NCI-H748 treated with DMSO at 0.1 percent for 48 hours (cell line): ENCODE measurements around the gene NOTCH2.
"Not testable (repeated sequence)": the region's sequence is repeated elsewhere in the genome, so short reads cannot be mapped to it uniquely, and the experiment has no call there.

Experiments used
- DNase-seq: peaks from one replicate; lab custom pipeline; 2025; lab: John Stamatoyannopoulos, UW

NOTCH2 gene

GRCh38 chr1:120069067-120069919 is at the start of gene NOTCH2:
Gene NOTCH2, minus strand, starts transcription at chr1:120069662. Its CDS starts 256 bp downstream, at chr1:120069406.
- not testable (repeated sequence) for DNase-seq

GRCh38 chr1:120117371-120118177 is 48.1 kb upstream of the NOTCH2 start:
- not testable (repeated sequence) for DNase-seq

GRCh38 chr1:120116094-120116493 is 46.6 kb upstream of the NOTCH2 start:
- not testable (repeated sequence) for DNase-seq

GRCh38 chr1:120113134-120113533 is 43.7 kb upstream of the NOTCH2 start:
- DNase-seq, result not testable (repeated sequence)

- not testable (repeated sequence) for DNase-seq
Measured at GRCh38 chr1:120112212-120112611, 42.8 kb upstream of the NOTCH2 start.

GRCh38 chr1:120111771-120112170 is 42.3 kb upstream of the NOTCH2 start:
- DNase-seq, result not testable (repeated sequence)

- not testable (repeated sequence) for DNase-seq
Measured at GRCh38 chr1:120111008-120111407, 41.5 kb upstream of the NOTCH2 start.

- DNase-seq, result not testable (repeated sequence)
Measured at GRCh38 chr1:120109656-120110055, 40.2 kb upstream of the NOTCH2 start.

- DNase-seq, result not testable (repeated sequence)
Measured at GRCh38 chr1:120109180-120109579, 39.7 kb upstream of the NOTCH2 start.

- not testable (repeated sequence) for DNase-seq
Measured at GRCh38 chr1:120105288-120105687, 35.8 kb upstream of the NOTCH2 start.

- DNase-seq, result not testable (repeated sequence)
Measured at GRCh38 chr1:120103768-120104167, 34.3 kb upstream of the NOTCH2 start.

- not testable (repeated sequence) for DNase-seq
Measured at GRCh38 chr1:120101593-120101992, 32.1 kb upstream of the NOTCH2 start.

GRCh38 chr1:120100590-120100989 is 31.1 kb upstream of the NOTCH2 start:
- DNase-seq, result not testable (repeated sequence)

- not testable (repeated sequence) for DNase-seq
Measured at GRCh38 chr1:120098986-120099759, 29.7 kb upstream of the NOTCH2 start.

- DNase-seq, result not testable (repeated sequence)
Measured at GRCh38 chr1:120096981-120097545, 27.6 kb upstream of the NOTCH2 start.

- not testable (repeated sequence) for DNase-seq
Measured at GRCh38 chr1:120093548-120094181, 24.2 kb upstream of the NOTCH2 start.

- DNase-seq, result not testable (repeated sequence)
Measured at GRCh38 chr1:120092232-120093218, 23.1 kb upstream of the NOTCH2 start.

- DNase-seq, result not testable (repeated sequence)
Measured at GRCh38 chr1:120090830-120091229, 21.4 kb upstream of the NOTCH2 start.

GRCh38 chr1:120087959-120088358 is 18.5 kb upstream of the NOTCH2 start:
- not testable (repeated sequence) for DNase-seq

GRCh38 chr1:120069920-120070214 is 405 bp upstream of the NOTCH2 start:
- DNase-seq, result not testable (repeated sequence)
